Non-pigmented ciliary epithelial cell (primary cell): ENCODE results near the gene GPR42.
"Not testable (repeated sequence)": the region's sequence is repeated elsewhere in the genome, so short reads cannot be mapped to it uniquely, and the experiment has no call there.

Experiments used
- DNase-seq: peaks from one replicate; pipeline ENCODE4 v3.0.0-alpha.2; 2010; ENCODE audit warnings: low read depth

The GPR42 gene

GRCh38 chr19:35363001-35363590 is 7.8 kb upstream of the GPR42 start:
- DNase-seq, result no peak

- no peak for DNase-seq
Measured at GRCh38 chr19:35363711-35364425, 7.0 kb upstream of the GPR42 start.

GRCh38 chr19:35365303-35365702 is 5.6 kb upstream of the GPR42 start:
- no peak for DNase-seq

- no peak for DNase-seq
Measured at GRCh38 chr19:35368378-35368777, 2.5 kb upstream of the GPR42 start.

GRCh38 chr19:35369522-35369921 is 1.3 kb upstream of the GPR42 start:
- no peak for DNase-seq

- DNase-seq, result no peak
Measured at GRCh38 chr19:35373492-35373891, 2.6 kb downstream of the GPR42 start.

GRCh38 chr19:35374031-35374430 is 3.2 kb downstream of the GPR42 start:
- not testable (repeated sequence) for DNase-seq

GRCh38 chr19:35375505-35376307 is 4.8 kb downstream of the GPR42 start:
- no peak for DNase-seq

GRCh38 chr19:35377656-35378055 is 6.8 kb downstream of the GPR42 start:
- DNase-seq, result no peak

- DNase-seq, result no peak
Measured at GRCh38 chr19:35378356-35378755, 7.5 kb downstream of the GPR42 start.

GRCh38 chr19:35379545-35379944 is 8.7 kb downstream of the GPR42 start:
- not testable (repeated sequence) for DNase-seq

- no peak for DNase-seq
Measured at GRCh38 chr19:35379992-35380391, 9.1 kb downstream of the GPR42 start.

GRCh38 chr19:35380450-35381124 is 9.7 kb downstream of the GPR42 start:
- DNase-seq, result no peak

GRCh38 chr19:35381318-35381717 is 10.4 kb downstream of the GPR42 start:
- no peak for DNase-seq

GRCh38 chr19:35381926-35382325 is 11.1 kb downstream of the GPR42 start:
- DNase-seq, result no peak

- DNase-seq, result no peak
Measured at GRCh38 chr19:35383536-35383935, 12.7 kb downstream of the GPR42 start.

- no peak for DNase-seq
Measured at GRCh38 chr19:35388277-35389054, 17.6 kb downstream of the GPR42 start.

- DNase-seq, result no peak
Measured at GRCh38 chr19:35389192-35389861, 18.5 kb downstream of the GPR42 start.

GRCh38 chr19:35392742-35393715 is 22.2 kb downstream of the GPR42 start:
- no peak for DNase-seq
